Omental fat pad (tissue), 4 donors: Measurements from ENCODE around the gene WFIKKN1. TPM values are rescaled to one million over a fixed set of nuclear protein-coding genes. Genes with fewer than 3 reads are reported as not detected.
"Not testable (repeated sequence)": the region's sequence is repeated elsewhere in the genome, so short reads cannot be mapped to it uniquely, and the experiment has no call there.

Experiments
- ATAC-seq: fragments of 150-250 bp; one replicate; pipeline ENCODE4 v1.9.1; 2016; ENCODE audit warnings: mild to moderate bottlenecking, moderate library complexity; ENCODE audit not compliant: low FRiP score
- DNase-seq: peaks from one replicate; pipeline ENCODE4 v3.0.0-alpha.2; 2019; ENCODE audit warnings: low spot score
- CTCF ChIP-seq, 3 donors: fragments of 450-650 bp; IDR thresholded peaks; one replicate each; pipeline ENCODE4 v1.5.1; 2016 to 2017; ENCODE audit warnings: antibody characterized with exemption in 3 of 3, mild to moderate bottlenecking in 3 of 3, moderate library complexity in 2 of 3
- total RNA-seq, 4 donors: library from RNA; depleted of rRNA; stranded (reverse); fragments of >200 nt; gene quantifications; one replicate each; pipeline ENCODE4 v1.1.0, GENCODE V29; 2016

WFIKKN1 gene
- total RNA-seq, 4 donors from 2014 or later: 0.19 to 0.63 (median 0.25) TPM; not detected in 1

GRCh38 chr16:595942-596735 lies 34.6 kb upstream of the WFIKKN1 start:
- no peak for ATAC-seq
- DNase-seq: no peak
- TF ChIP-seq CTCF (IDR thresholded peaks at IDR 0.05): no peak

GRCh38 chr16:596736-597060 lies 34.1 kb upstream of the WFIKKN1 start:
- TF ChIP-seq CTCF (IDR thresholded peaks at IDR 0.05): no peak
- ATAC-seq: no peak

DNA sequence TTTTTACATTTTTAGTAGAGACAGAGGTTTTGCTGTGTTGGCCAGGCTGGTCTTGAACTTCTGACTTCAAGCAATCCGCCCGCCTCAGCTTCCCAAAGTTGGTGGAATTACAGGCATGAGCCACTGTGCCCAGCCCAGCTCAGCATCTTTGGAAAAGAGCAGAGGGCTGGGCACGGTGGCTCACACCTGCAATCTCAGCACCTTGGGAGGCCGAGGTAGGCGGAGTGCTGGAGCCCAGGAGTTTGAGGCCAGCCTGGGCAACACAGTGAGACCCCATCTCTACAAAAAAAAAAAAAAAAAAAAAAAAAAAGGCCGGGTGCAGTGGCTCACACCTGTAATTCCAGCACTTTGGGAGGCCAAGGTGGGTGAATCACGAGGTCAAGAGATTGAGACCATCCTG lies 33.1 kb upstream of the WFIKKN1 start:
- not testable (repeated sequence) for DNase-seq, ATAC-seq

More at GRCh38 chr16:596736-597060, 34.1 kb upstream of the WFIKKN1 start:
- no peak for DNase-seq

DNA sequence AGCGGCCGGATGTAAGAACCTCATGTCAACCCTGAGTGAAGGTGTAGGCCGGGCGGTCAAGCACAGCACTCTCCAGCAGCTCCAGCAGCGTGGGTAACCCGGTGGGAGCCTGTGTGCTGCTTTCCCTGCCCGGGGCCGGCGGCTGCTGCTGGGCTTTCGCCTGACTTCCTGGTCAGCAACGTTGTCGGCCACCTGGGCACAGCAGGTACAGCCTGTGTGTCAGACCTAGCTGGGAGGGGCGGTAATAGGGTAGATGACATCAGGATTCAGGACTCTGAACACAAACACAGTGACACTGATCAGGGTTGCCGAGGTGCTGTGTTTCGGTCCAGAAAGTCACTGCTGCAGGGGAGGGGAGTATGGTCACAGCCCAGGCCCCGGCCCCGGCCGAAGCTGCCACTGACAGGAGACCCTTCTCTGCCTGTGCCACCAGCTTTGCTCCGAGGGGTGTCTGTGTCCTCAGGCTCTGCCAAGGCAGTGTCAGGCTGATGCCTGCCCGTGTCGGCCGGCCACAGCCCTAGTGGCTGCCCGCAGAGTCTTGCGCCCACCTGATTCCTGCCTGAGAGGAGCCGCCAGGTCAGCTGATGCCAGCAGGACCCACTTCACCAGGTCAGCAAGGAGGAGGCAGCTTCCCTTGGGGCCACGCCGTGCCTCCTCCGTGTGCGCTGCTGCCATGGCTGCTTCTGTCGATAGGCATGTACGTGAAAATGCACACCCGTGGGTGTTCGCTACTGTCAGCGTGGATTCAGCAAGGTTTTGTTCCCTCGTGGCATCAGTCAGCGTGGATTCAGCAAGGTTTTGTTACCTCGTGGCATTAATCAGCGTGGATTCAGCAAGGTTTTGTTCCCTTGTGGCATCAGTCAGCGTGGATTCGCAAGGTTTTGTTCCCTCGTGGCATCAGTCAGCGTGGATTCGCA lies 31.7 kb upstream of the WFIKKN1 start:
- DNase-seq: no peak
- no peak for ATAC-seq
- TF ChIP-seq CTCF (IDR thresholded peaks at IDR 0.05): no peak

DNA sequence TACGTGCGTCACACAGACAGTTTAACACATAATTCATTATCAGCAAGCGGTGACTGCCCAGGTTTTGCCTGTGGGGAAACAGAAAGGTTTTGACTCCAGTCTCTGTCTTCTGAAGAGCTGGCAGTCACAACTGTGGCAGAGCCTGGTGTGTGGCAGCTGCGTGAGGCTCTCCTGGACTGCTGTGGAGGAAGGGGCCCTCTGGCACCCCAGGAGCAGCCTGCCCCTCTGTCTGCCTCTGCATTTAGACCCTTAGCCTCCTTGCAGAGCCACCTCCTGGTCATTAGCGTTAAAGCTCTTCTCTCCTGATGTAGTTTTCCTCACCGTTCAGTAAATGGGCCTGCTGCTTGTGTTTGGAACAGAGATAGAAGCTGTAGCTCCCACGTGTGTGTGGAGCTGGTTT lies 30.0 kb upstream of the WFIKKN1 start:
- DNase-seq (no peak), ATAC-seq (no peak)
- no peak for TF ChIP-seq CTCF (IDR thresholded peaks at IDR 0.05)

- no peak for ATAC-seq
- DNase-seq: no peak
- TF ChIP-seq CTCF (IDR thresholded peaks at IDR 0.05): no peak
Measured at GRCh38 chr16:603933-604332, 26.9 kb upstream of the WFIKKN1 start.

GRCh38 chr16:606656-607307 lies 24.0 kb upstream of the WFIKKN1 start:
- no peak for ATAC-seq
- TF ChIP-seq CTCF (IDR thresholded peaks at IDR 0.05): no peak
- no peak for DNase-seq
